ENCODE measurements around the gene OR5L2. TPM values are rescaled to one million over a fixed set of nuclear protein-coding genes. Genes with fewer than 3 reads are reported as not detected.
"Not testable (repeated sequence)": the region's sequence is repeated elsewhere in the genome, so short reads cannot be mapped to it uniquely, and the experiment has no call there.

Gene OR5L2
- total RNA-seq, 4 donors from 2014 or later, result not detected

DNA sequence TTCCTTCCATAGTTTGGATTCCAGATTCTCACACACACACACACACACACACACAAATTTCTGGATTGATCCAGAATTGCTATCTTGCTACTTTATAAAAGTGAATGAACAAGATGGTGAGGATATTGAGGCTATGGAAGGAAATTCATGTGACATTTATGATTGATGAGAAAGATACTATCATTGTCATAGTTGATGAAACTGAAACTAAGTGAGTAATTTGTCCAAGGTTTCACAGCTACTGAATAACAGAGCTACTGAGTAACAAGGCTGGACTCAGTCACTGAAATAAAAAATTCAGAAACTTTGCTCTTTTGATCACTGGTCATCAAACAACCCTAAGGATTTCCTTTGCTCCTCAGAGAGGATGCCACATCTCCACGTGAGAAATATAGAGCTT, 27.7 kb downstream of the OR5L2 start:
- H3K27me3 ChIP-seq, result no peaks in the 10 kb centered on the region
- intact Hi-C loops (cut with DNase I), result no loop called here
- H3K36me3 ChIP-seq, result no peaks in the 10 kb centered on the region
- no peak overlapping the region for H3K4me3 ChIP-seq (replicated peaks in 1 of 3)
- TF ChIP-seq POLR2A (IDR thresholded peaks at IDR 0.05), result no peak
- TF ChIP-seq, protein P1, sequence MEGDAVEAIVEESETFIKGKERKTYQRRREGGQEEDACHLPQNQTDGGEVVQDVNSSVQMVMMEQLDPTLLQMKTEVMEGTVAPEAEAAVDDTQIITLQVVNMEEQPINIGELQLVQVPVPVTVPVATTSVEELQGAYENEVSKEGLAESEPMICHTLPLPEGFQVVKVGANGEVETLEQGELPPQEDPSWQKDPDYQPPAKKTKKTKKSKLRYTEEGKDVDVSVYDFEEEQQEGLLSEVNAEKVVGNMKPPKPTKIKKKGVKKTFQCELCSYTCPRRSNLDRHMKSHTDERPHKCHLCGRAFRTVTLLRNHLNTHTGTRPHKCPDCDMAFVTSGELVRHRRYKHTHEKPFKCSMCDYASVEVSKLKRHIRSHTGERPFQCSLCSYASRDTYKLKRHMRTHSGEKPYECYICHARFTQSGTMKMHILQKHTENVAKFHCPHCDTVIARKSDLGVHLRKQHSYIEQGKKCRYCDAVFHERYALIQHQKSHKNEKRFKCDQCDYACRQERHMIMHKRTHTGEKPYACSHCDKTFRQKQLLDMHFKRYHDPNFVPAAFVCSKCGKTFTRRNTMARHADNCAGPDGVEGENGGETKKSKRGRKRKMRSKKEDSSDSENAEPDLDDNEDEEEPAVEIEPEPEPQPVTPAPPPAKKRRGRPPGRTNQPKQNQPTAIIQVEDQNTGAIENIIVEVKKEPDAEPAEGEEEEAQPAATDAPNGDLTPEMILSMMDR (IDR thresholded peaks at IDR 0.05), result no peak
- H3K4me1 ChIP-seq, result no peaks in the 10 kb centered on the region
- no peak overlapping the region for H3K27ac ChIP-seq
- no peaks in the 10 kb centered on the region for H3K9me3 ChIP-seq
- DNase-seq, result no peak
- 21 to 26% methylated on average over 1 of the region's 1 CpG for WGBS, 2 donors

DNA sequence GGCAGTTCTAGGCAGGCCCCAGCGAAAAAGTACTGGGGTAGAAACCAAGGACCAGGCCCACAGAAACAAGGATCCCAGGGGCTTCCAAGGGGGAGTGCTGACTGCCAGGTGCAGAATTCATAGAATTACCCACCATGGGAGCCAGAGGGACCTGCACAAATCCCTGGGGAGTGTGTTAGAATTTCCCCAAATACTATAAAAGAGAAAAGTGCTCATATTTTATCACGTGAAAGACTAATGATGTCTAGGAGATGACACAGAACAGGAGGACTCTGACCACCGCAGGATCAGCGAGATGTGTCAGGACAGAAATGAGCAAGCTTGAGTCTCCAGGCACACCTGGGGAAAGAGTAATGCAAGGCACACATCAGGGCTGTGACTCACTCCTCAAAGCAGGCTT, 40.3 kb downstream of the OR5L2 start:
- H3K27ac ChIP-seq; H3K36me3 ChIP-seq; H3K9me3 ChIP-seq; H3K4me1 ChIP-seq; H3K4me3 ChIP-seq (replicated peaks in 1 of 3); intact Hi-C loops (cut with DNase I); H3K27me3 ChIP-seq; DNase-seq: not testable (repeated sequence)
- WGBS, 2 donors, result 85% methylated on average over 4 of the region's 4 CpGs

DNA sequence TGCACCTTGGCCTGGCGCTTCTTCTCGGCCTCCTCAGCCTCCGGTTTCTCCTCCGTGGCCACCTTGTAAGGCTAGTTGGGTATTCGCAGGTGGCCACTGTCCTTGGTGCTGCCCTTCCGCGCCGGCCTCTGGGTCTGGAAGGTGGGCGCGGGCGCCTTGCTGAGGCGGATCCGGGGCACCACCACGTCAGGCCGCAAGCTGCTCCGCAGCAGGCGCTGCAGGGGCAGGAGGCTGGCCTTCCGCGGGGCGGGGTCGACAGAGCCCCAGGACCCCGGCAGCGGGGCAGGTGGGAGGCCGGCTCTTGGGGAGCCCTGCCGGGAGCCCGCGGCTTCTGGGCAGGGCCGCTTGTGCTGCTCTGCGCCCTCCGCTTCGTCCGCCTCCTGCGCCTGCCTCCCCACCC, 45.7 kb downstream of the OR5L2 start:
- H3K27ac ChIP-seq; H3K9me3 ChIP-seq; intact Hi-C loops (cut with DNase I); H3K36me3 ChIP-seq; H3K4me3 ChIP-seq (replicated peaks in 1 of 3); H3K27me3 ChIP-seq; DNase-seq; H3K4me1 ChIP-seq: not testable (repeated sequence)
- WGBS, 2 donors, result 41 to 61% methylated on average over 3 to 11 of the region's 33 CpGs

DNA sequence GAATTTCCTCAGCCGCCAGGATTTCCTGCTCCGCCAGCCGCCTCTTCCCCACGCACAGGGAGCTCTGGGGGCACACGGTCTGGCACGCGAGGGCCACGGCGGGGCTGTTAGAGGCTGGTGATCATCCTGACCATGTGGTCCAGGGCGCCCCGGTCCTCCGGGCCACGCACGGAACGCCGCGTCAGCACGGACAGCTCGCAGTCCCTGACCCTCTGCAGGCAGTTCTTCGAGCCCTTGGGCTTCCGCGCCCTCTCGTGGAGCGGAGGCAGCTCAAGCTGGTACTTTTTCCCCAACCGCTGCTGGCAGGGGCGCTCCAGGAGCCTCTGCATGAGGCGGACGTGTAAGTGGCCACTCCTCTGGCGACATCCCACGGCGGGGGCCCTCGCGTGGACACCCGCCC, 46.1 kb downstream of the OR5L2 start:
- intact Hi-C loops (cut with DNase I); H3K4me3 ChIP-seq (replicated peaks in 1 of 3); H3K27me3 ChIP-seq; H3K36me3 ChIP-seq; H3K27ac ChIP-seq; H3K4me1 ChIP-seq; H3K9me3 ChIP-seq; DNase-seq: not testable (repeated sequence)
- WGBS, 2 donors, result 29 to 38% methylated on average over 9 to 19 of the region's 34 CpGs

Small RNA genes lying within 50 kb of the gene (small RNA-seq; reads per million reads assigned to genes)
- gene AC036111.3, result not detected

Other genes starting within 250 kb of the OR5L2 start
- gene OR4C11, start 219.6 kb upstream of the OR5L2 start, total RNA-seq, result not detected
- gene OR4P4, start 192.1 kb upstream of the OR5L2 start, total RNA-seq, result not detected
- gene OR4S2, start 178.9 kb upstream of the OR5L2 start, total RNA-seq, result not detected
- gene OR4C6, start 165.0 kb upstream of the OR5L2 start, total RNA-seq, result not detected
- not detected for gene OR5D13, start 53.8 kb upstream of the OR5L2 start, total RNA-seq
- gene OR5D14, start 31.7 kb upstream of the OR5L2 start, total RNA-seq, result not detected
- not detected for gene OR5L1, start 15.9 kb upstream of the OR5L2 start, total RNA-seq
- not detected for gene OR5D18, start 7.6 kb upstream of the OR5L2 start, total RNA-seq
- not detected for gene OR5D16, start 11.5 kb downstream of the OR5L2 start, total RNA-seq
- gene TRIM51, start 56.1 kb downstream of the OR5L2 start, total RNA-seq, result not detected
- gene OR5W2, start 87.4 kb downstream of the OR5L2 start, total RNA-seq, result not detected
- not detected for gene OR5I1, start 109.2 kb downstream of the OR5L2 start, total RNA-seq
- not detected for gene OR10AG1, start 142.7 kb downstream of the OR5L2 start, total RNA-seq
- gene OR5F1, start 167.4 kb downstream of the OR5L2 start, total RNA-seq, result not detected
- gene OR5AS1, start 200.4 kb downstream of the OR5L2 start, total RNA-seq, result not detected

Measured in thyroid gland (tissue), 4 donors.